Neural crest cell (in vitro differentiated cells): ENCODE measurements around the gene PAGE4. TPM values are rescaled to one million over a fixed set of nuclear protein-coding genes. Genes with fewer than 3 reads are reported as not detected.

Experiments used
- DNase-seq: peaks from one replicate; pipeline ENCODE4 v3.0.0; 2021; ENCODE audit warnings: low read depth, mixed read lengths, low spot score
- H3K27ac Mint-ChIP-seq: one replicate; pipeline ENCODE4 v1.8.0; 2021; ENCODE audit warnings: mild to moderate bottlenecking, mixed read lengths; ENCODE audit not compliant: unreplicated experiment
- H3K27me3 Mint-ChIP-seq: 2 replicates; pipeline ENCODE4 v1.8.0; 2021; ENCODE audit warnings: low read depth, mild to moderate bottlenecking, mixed read lengths
- H3K36me3 Mint-ChIP-seq: 2 replicates; pipeline ENCODE4 v1.8.0; 2021; ENCODE audit warnings: low read depth, mild to moderate bottlenecking, mixed read lengths
- H3K4me1 Mint-ChIP-seq: 2 replicates; pipeline ENCODE4 v1.8.0; 2021; ENCODE audit warnings: mixed read lengths
- H3K4me3 Mint-ChIP-seq: one replicate; pipeline ENCODE4 v1.8.0; 2021; ENCODE audit warnings: mild to moderate bottlenecking, mixed read lengths
- H3K9me3 Mint-ChIP-seq: 2 replicates; pipeline ENCODE4 v1.8.0; 2021; ENCODE audit warnings: mixed read lengths
- CTCF ChIP-seq: fragments of 200-600 bp; sonication (generic); conservative IDR thresholded peaks from 2 replicates; pipeline ENCODE4 v1.5.0; 2021; ENCODE audit warnings: antibody characterized with exemption, mild to moderate bottlenecking
- total RNA-seq: library from RNA; stranded (reverse); gene quantifications from 2 replicates; pipeline ENCODE4 v1.2.1, GENCODE V29; 2021

Gene PAGE4
- total RNA-seq, 1 donor from 2014 or later, result not detected

GRCh38 chrX:49809891-49810632, 19.0 kb upstream of the PAGE4 start:
- Mint-ChIP-seq H3K27me3 (peaks cover 4% of the 10 kb centered on the region), H3K36me3 (peaks cover 3% of the 10 kb centered on the region), H3K9me3 (peaks cover 5% of the 10 kb centered on the region), H3K4me3 (no peak overlapping the region), H3K4me1 (no peaks in the 10 kb centered on the region), H3K27ac (no peak overlapping the region)
- no peak for DNase-seq
- no peak for TF ChIP-seq CTCF

GRCh38 chrX:49812177-49812576, 16.9 kb upstream of the PAGE4 start:
- no peak overlapping the region for H3K27ac Mint-ChIP-seq

GRCh38 chrX:49816435-49816834, 12.7 kb upstream of the PAGE4 start:
- Mint-ChIP-seq H3K36me3 (peaks cover 5% of the 10 kb centered on the region), H3K4me3 (no peak overlapping the region), H3K4me1 (no peaks in the 10 kb centered on the region), H3K27ac (no peak overlapping the region), H3K9me3 (peaks cover 6% of the 10 kb centered on the region), H3K27me3 (peaks cover under 1% of the 10 kb centered on the region)
- DNase-seq, result no peak
- TF ChIP-seq CTCF, result no peak

More at GRCh38 chrX:49812177-49812576, 16.9 kb upstream of the PAGE4 start:
- H3K4me1 Mint-ChIP-seq, result no peaks in the 10 kb centered on the region
- peaks cover 5% of the 10 kb centered on the region for H3K36me3 Mint-ChIP-seq
- DNase-seq, result no peak
- no peak overlapping the region for H3K4me3 Mint-ChIP-seq
- H3K27me3 Mint-ChIP-seq, result peaks cover 4% of the 10 kb centered on the region
- H3K9me3 Mint-ChIP-seq, result peaks cover 9% of the 10 kb centered on the region
- no peak for TF ChIP-seq CTCF

- Mint-ChIP-seq H3K27ac (no peak overlapping the region), H3K27me3 (peaks cover 8% of the 10 kb centered on the region), H3K36me3 (no peaks in the 10 kb centered on the region), H3K4me3 (no peak overlapping the region), H3K9me3 (peaks cover 4% of the 10 kb centered on the region), H3K4me1 (peaks cover 9% of the 10 kb centered on the region)
- TF ChIP-seq CTCF, result peak; percentile 68
- peak; percentile 8 for DNase-seq
Observed at GRCh38 chrX:49838374-49838773, 9.3 kb downstream of the PAGE4 start.

GRCh38 chrX:49840679-49841078, 11.6 kb downstream of the PAGE4 start:
- Mint-ChIP-seq H3K4me3 (no peak overlapping the region), H3K27ac (peak overlapping the region; percentile 84), H3K9me3 (peaks cover 4% of the 10 kb centered on the region), H3K4me1 (peaks cover 22% of the 10 kb centered on the region), H3K36me3 (no peaks in the 10 kb centered on the region), H3K27me3 (no peaks in the 10 kb centered on the region)
- peak; percentile 55 for DNase-seq
- peak; percentile 63 for TF ChIP-seq CTCF
